Measurements from ENCODE around the gene SGK1.
"Not testable (repeated sequence)": the region's sequence is repeated elsewhere in the genome, so short reads cannot be mapped to it uniquely, and the experiment has no call there.

The SGK1 gene

GRCh38 chr6:134303891-134304290, 14.0 kb downstream of the SGK1 start:
- H3K9me3 Mint-ChIP-seq = no peaks in the 10 kb centered on the region
- H3K27me3 Mint-ChIP-seq (ENCODE audit: low read depth) = no peaks in the 10 kb centered on the region
- H3K27ac Mint-ChIP-seq = no peak overlapping the region
- H3K4me3 Mint-ChIP-seq = no peak overlapping the region
- H3K36me3 Mint-ChIP-seq (ENCODE audit: low read depth) = peaks cover 4% of the 10 kb centered on the region
- peaks cover 20% of the 10 kb centered on the region for H3K4me1 Mint-ChIP-seq (ENCODE audit: low read depth)

GRCh38 chr6:134299236-134299635, 18.7 kb downstream of the SGK1 start:
- peaks cover 4% of the 10 kb centered on the region for H3K36me3 Mint-ChIP-seq (ENCODE audit: low read depth)
- no peaks in the 10 kb centered on the region for H3K27me3 Mint-ChIP-seq (ENCODE audit: low read depth)
- no peak overlapping the region for H3K4me3 Mint-ChIP-seq
- H3K4me1 Mint-ChIP-seq (ENCODE audit: low read depth) = peaks cover 15% of the 10 kb centered on the region
- H3K9me3 Mint-ChIP-seq = no peaks in the 10 kb centered on the region
- H3K27ac Mint-ChIP-seq = no peak overlapping the region

GRCh38 chr6:134296762-134297161, 21.1 kb downstream of the SGK1 start:
- H3K27ac Mint-ChIP-seq = no peak overlapping the region
- H3K4me3 Mint-ChIP-seq = no peak overlapping the region
- H3K36me3 Mint-ChIP-seq (ENCODE audit: low read depth) = peaks cover 4% of the 10 kb centered on the region
- H3K9me3 Mint-ChIP-seq = no peaks in the 10 kb centered on the region
- H3K27me3 Mint-ChIP-seq (ENCODE audit: low read depth) = no peaks in the 10 kb centered on the region
- peaks cover 14% of the 10 kb centered on the region for H3K4me1 Mint-ChIP-seq (ENCODE audit: low read depth)

GRCh38 chr6:134295953-134296553, 21.9 kb downstream of the SGK1 start:
- no peak overlapping the region for H3K27ac Mint-ChIP-seq
- H3K27me3 Mint-ChIP-seq (ENCODE audit: low read depth) = no peaks in the 10 kb centered on the region
- H3K36me3 Mint-ChIP-seq (ENCODE audit: low read depth) = peaks cover 4% of the 10 kb centered on the region
- H3K9me3 Mint-ChIP-seq = no peaks in the 10 kb centered on the region
- no peak overlapping the region for H3K4me3 Mint-ChIP-seq
- peaks cover 11% of the 10 kb centered on the region for H3K4me1 Mint-ChIP-seq (ENCODE audit: low read depth)

- H3K27ac Mint-ChIP-seq = no peak overlapping the region
Measured at GRCh38 chr6:134293659-134294161, 24.2 kb downstream of the SGK1 start.

GRCh38 chr6:134291156-134291555, 26.8 kb downstream of the SGK1 start:
- no peaks in the 10 kb centered on the region for H3K27me3 Mint-ChIP-seq (ENCODE audit: low read depth)
- H3K4me1 Mint-ChIP-seq (ENCODE audit: low read depth) = peaks cover 30% of the 10 kb centered on the region
- no peaks in the 10 kb centered on the region for H3K9me3 Mint-ChIP-seq
- H3K4me3 Mint-ChIP-seq = no peak overlapping the region
- no peaks in the 10 kb centered on the region for H3K36me3 Mint-ChIP-seq (ENCODE audit: low read depth)
- no peak overlapping the region for H3K27ac Mint-ChIP-seq

More at GRCh38 chr6:134293659-134294161, 24.2 kb downstream of the SGK1 start:
- Mint-ChIP-seq H3K4me1 (ENCODE audit: low read depth) (peaks cover 18% of the 10 kb centered on the region), H3K36me3 (ENCODE audit: low read depth) (no peaks in the 10 kb centered on the region), H3K9me3 (no peaks in the 10 kb centered on the region), H3K4me3 (no peak overlapping the region), H3K27me3 (ENCODE audit: low read depth) (no peaks in the 10 kb centered on the region)

- H3K36me3 Mint-ChIP-seq (ENCODE audit: low read depth) = peaks cover 3% of the 10 kb centered on the region
- no peak overlapping the region for H3K4me3 Mint-ChIP-seq
- no peaks in the 10 kb centered on the region for H3K27me3 Mint-ChIP-seq (ENCODE audit: low read depth)
- H3K9me3 Mint-ChIP-seq = peaks cover 5% of the 10 kb centered on the region
- H3K4me1 Mint-ChIP-seq (ENCODE audit: low read depth) = peaks cover 32% of the 10 kb centered on the region
- peak overlapping the region; percentile 74 for H3K27ac Mint-ChIP-seq
Measured at GRCh38 chr6:134289204-134289575, 28.7 kb downstream of the SGK1 start.

GRCh38 chr6:134288538-134289203, 29.2 kb downstream of the SGK1 start:
- Mint-ChIP-seq H3K36me3 (ENCODE audit: low read depth) (peaks cover 3% of the 10 kb centered on the region), H3K4me1 (ENCODE audit: low read depth) (peaks cover 32% of the 10 kb centered on the region), H3K27me3 (ENCODE audit: low read depth) (no peaks in the 10 kb centered on the region), H3K4me3 (peak overlapping the region; percentile 19), H3K9me3 (peaks cover 5% of the 10 kb centered on the region), H3K27ac (peak overlapping the region; percentile 76)

GRCh38 chr6:134287859-134288537, 29.9 kb downstream of the SGK1 start:
- no peaks in the 10 kb centered on the region for H3K27me3 Mint-ChIP-seq (ENCODE audit: low read depth)
- H3K4me1 Mint-ChIP-seq (ENCODE audit: low read depth) = peaks cover 32% of the 10 kb centered on the region
- H3K4me3 Mint-ChIP-seq = peak overlapping the region; percentile 19
- peaks cover 3% of the 10 kb centered on the region for H3K36me3 Mint-ChIP-seq (ENCODE audit: low read depth)
- H3K9me3 Mint-ChIP-seq = peaks cover 5% of the 10 kb centered on the region
- H3K27ac Mint-ChIP-seq = peak overlapping the region; percentile 76

GRCh38 chr6:134282816-134283215, 35.1 kb downstream of the SGK1 start:
- no peaks in the 10 kb centered on the region for H3K27me3 Mint-ChIP-seq (ENCODE audit: low read depth)
- peaks cover 4% of the 10 kb centered on the region for H3K36me3 Mint-ChIP-seq (ENCODE audit: low read depth)
- H3K4me1 Mint-ChIP-seq (ENCODE audit: low read depth) = peaks cover 21% of the 10 kb centered on the region
- no peak overlapping the region for H3K4me3 Mint-ChIP-seq
- no peak overlapping the region for H3K27ac Mint-ChIP-seq
- H3K9me3 Mint-ChIP-seq = peaks cover 5% of the 10 kb centered on the region

GRCh38 chr6:134281388-134281787, 36.5 kb downstream of the SGK1 start:
- Mint-ChIP-seq H3K9me3 (peaks cover 5% of the 10 kb centered on the region), H3K27ac (no peak overlapping the region), H3K4me1 (ENCODE audit: low read depth) (peaks cover 27% of the 10 kb centered on the region), H3K4me3 (no peak overlapping the region), H3K36me3 (ENCODE audit: low read depth) (peaks cover 4% of the 10 kb centered on the region), H3K27me3 (ENCODE audit: low read depth) (no peaks in the 10 kb centered on the region)

GRCh38 chr6:134278000-134278399, 39.9 kb downstream of the SGK1 start:
- Mint-ChIP-seq H3K27me3 (ENCODE audit: low read depth) (no peaks in the 10 kb centered on the region), H3K36me3 (ENCODE audit: low read depth) (peaks cover 2% of the 10 kb centered on the region), H3K4me3 (no peak overlapping the region), H3K9me3 (no peaks in the 10 kb centered on the region), H3K4me1 (ENCODE audit: low read depth) (peaks cover 29% of the 10 kb centered on the region), H3K27ac (no peak overlapping the region)

- Mint-ChIP-seq H3K4me3 (peak overlapping the region; percentile 41), H3K27ac (peak overlapping the region; percentile 77), H3K4me1 (ENCODE audit: low read depth) (peaks cover 35% of the 10 kb centered on the region)
- H3K36me3 Mint-ChIP-seq (ENCODE audit: low read depth); H3K9me3 Mint-ChIP-seq; H3K27me3 Mint-ChIP-seq (ENCODE audit: low read depth): not testable (repeated sequence)
Measured at GRCh38 chr6:134276891-134277377, 41.0 kb downstream of the SGK1 start.

GRCh38 chr6:134272374-134272773, 45.5 kb downstream of the SGK1 start:
- Mint-ChIP-seq H3K27ac (peak overlapping the region; percentile 42), H3K36me3 (ENCODE audit: low read depth) (peaks cover 4% of the 10 kb centered on the region), H3K27me3 (ENCODE audit: low read depth) (no peaks in the 10 kb centered on the region), H3K4me1 (ENCODE audit: low read depth) (peaks cover 28% of the 10 kb centered on the region), H3K9me3 (no peaks in the 10 kb centered on the region), H3K4me3 (peak overlapping the region; percentile 23)

GRCh38 chr6:134267917-134268361, 50.0 kb downstream of the SGK1 start:
- H3K27ac Mint-ChIP-seq = no peak overlapping the region
- H3K4me1 Mint-ChIP-seq (ENCODE audit: low read depth) = peaks cover 9% of the 10 kb centered on the region
- H3K9me3 Mint-ChIP-seq = no peaks in the 10 kb centered on the region
- H3K27me3 Mint-ChIP-seq (ENCODE audit: low read depth) = no peaks in the 10 kb centered on the region
- peaks cover 3% of the 10 kb centered on the region for H3K36me3 Mint-ChIP-seq (ENCODE audit: low read depth)
- no peak overlapping the region for H3K4me3 Mint-ChIP-seq

Data from T-helper 1 cell treated with Interleukin-12 subunit alpha and Interleukin-12 subunit beta and Interleukin-4 antibody, amounts not matched to agents 30 μg/mL and 1 μg/mL, for 36 hours (primary cell).